HT-29 (cell line): ENCODE data around the gene MON1B. TPM values are rescaled to one million over a fixed set of nuclear protein-coding genes. Genes with fewer than 3 reads are reported as not detected.
A peak's percentile ranks its signal among the peaks of the same experiment; 100 is the strongest.

Experiments used
- DNase-seq: peaks from one replicate; pipeline ENCODE4 v3.0.0-alpha.2; 2015; ENCODE audit warnings: low spot score
- total RNA-seq: library from RNA; depleted of rRNA; stranded (reverse); fragments of >200 nt; shearing (Covaris generic); gene quantifications from 2 replicates; pipeline ENCODE4 v1.2.3, GENCODE V29; 2014

The MON1B gene
- total RNA-seq, 1 experiment from 2014 or later: 25.9 TPM

DNA sequence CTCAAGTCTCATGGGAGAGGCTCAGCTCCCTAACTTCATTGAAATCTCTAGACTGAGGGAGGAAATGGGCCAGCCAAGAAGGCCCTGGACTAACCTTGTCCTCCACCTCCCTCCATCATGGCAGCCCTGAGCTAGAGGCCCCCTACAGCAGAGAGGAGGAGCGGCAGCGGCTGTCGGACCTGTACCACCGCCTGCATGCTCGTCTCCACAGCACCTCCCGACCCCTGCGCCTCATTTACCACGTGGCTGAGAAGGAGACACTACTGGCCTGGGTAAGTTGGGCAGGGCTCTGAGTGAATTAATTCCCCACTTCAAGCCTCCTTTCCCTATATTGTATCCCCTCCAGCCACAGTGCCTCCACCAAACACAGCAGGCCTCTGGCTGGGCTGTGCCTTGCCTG lies 4.4 kb downstream of the MON1B start:
- no peak for DNase-seq

GRCh38 chr16:77197747-77198146 lies 6.8 kb downstream of the MON1B start:
- no peak for DNase-seq

DNA sequence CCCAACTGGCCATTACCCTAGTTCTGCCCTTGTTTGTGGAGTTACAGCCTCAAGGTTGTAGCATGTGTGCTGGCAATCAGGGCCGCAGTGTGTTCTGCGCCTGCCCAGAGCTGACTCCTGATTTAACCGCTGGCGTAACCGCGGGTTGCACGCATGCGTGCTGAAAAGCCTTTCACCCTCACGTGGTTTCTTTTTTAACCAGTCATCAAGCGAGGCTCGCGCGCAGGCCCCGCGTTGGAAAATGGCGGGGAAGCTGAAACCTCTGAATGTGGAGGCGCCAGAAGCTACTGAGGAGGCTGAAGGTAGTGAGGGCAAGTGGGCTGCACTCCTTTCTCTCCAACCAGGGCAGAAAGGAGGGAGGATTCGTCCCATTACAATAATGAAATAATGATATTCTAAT lies 8.2 kb downstream of the MON1B start, which contains the start of gene SYCE1L:
Gene SYCE1L, plus strand, starts transcription at position 198 of the 400 bp plus-strand sequence. Its CDS starts 44 bp downstream, at position 242.
- no peak for DNase-seq

- no peak for DNase-seq
These were observed 15.5 kb downstream of the MON1B start for GRCh38 chr16:77206533-77206932.

GRCh38 chr16:77207030-77207429 lies 16.0 kb downstream of the MON1B start:
- no peak for DNase-seq

DNA sequence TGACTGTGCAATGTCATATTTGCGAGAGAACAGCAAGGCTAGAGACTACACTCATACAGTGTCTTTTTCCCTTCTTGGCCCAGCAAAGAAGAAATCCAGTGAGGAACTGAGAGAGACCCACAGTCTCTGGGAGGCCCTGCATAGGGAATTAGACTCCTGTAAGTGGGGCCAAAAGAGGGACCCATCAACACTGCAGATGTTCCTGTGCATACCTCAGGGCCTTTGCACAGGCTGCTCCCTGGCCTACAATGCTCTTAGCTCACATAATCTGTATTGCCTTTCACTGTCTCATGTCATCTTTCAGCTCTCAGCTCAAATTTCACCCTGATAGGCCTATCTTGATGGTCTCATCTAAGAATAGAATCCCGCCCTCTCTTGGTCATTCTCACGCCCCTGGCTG lies 17.4 kb downstream of the MON1B start:
- no peak for DNase-seq

- no peak for DNase-seq
These were observed 21.1 kb downstream of the MON1B start for GRCh38 chr16:77211880-77212740.

DNA sequence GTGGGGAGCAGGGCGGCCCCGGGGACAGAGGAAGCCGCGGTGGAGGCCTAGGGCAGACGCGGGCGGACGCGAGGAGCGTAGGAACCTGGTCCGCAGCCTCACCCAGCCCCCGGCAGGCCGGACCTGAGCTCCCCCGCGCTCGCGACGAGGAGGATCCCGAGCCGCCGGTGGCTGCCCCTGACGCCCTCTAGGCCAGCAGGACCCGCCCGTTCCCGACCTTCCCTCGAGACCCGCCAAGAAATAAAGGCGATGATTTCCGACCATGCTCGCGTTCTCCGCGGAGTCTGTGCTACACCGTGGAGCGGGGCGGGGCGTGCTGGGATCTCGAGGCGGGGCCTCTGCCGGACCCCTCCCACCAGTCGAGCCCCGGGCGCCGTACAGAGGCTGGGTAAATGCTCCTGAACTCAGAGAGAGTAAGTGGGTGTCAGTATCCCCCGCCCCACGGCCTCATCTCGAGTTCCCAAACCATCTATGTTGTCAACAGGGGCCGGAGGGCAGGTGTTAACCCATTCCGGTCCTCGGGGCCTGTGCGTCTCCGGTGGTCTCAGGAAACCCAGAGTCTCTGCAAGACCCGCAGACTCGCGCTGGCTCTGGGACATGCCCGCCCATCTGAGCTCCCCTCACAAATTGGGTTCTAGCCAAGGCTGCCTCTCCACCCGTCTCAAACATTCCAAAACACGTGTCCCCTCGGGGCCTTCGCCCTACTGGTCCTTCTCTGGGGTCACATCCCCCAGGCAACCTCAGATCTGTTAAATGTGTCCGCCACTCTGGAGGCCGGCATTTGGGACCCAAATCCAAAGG lies 22.0 kb downstream of the MON1B start:
- DNase-seq: no peak

GRCh38 chr16:77213542-77214106 lies 22.6 kb downstream of the MON1B start:
- peak; percentile 55 for DNase-seq

GRCh38 chr16:77214411-77215138 lies 23.6 kb downstream of the MON1B start:
- DNase-seq: no peak

- DNase-seq: no peak
These were observed 28.4 kb downstream of the MON1B start for GRCh38 chr16:77219437-77219836.

DNA sequence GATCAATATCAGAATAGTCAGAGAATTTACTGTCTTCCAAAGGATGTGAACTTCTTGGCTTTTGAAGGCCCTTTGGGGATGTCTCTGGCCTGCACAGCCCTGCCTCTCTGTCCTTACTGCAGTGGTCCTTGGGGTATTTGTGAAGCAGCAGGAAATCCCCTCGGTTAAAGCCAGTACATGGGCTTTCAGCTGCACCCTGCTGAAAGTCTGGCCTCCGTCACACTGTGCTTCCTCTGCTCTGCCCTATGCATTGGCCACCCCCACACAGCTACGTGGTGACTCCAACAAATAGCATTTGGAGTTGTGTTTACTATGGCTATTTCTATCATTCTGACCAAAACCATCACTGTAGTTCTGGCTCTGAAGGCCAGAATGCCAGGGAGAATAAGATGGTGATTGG lies 29.4 kb downstream of the MON1B start:
- no peak for DNase-seq

DNA sequence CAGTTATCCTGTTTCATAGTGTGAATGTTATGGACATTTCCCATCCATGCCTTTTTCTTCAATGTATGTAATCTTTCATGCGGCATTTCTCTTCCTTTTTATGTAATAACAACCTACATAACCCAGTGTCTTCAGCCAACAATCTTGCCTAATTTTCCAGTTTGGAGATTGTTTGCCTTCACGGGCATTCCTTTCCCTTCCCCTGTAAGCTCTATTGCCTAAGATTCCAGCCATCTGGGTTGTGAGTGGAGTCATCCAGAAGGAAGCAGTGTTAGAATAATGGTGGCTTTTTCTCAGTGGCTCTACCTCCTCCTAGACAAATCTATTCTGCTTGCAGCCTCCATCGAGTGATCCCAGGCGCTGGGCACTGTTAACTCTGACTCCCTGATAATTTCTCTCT lies 30.5 kb downstream of the MON1B start:
- no peak for DNase-seq

- peak; percentile 39 for DNase-seq
These were observed 32.2 kb downstream of the MON1B start for GRCh38 chr16:77223184-77223583.

DNA sequence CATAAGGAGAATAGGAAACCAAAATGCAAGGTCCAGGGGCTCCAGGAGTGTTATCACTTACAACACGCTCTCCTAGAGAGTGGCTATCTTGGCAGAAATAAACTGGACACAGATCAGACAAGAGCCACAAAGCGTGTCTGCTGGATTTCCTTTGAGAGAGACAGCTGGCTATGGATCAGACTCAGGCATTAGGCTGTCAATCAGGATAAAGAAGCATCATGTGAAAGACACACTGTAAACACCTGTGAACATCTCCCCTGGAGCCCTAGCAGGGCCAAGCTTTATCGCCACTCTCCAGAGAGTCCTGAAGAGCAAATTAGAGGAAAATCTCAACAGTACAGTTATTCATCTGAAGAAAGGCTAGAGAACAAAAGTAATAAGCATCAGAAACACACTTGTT lies 34.2 kb downstream of the MON1B start:
- DNase-seq: no peak

GRCh38 chr16:77227745-77228144 lies 36.8 kb downstream of the MON1B start:
- DNase-seq: no peak

- DNase-seq: no peak
These were observed 40.1 kb downstream of the MON1B start for GRCh38 chr16:77231047-77231446.

DNA sequence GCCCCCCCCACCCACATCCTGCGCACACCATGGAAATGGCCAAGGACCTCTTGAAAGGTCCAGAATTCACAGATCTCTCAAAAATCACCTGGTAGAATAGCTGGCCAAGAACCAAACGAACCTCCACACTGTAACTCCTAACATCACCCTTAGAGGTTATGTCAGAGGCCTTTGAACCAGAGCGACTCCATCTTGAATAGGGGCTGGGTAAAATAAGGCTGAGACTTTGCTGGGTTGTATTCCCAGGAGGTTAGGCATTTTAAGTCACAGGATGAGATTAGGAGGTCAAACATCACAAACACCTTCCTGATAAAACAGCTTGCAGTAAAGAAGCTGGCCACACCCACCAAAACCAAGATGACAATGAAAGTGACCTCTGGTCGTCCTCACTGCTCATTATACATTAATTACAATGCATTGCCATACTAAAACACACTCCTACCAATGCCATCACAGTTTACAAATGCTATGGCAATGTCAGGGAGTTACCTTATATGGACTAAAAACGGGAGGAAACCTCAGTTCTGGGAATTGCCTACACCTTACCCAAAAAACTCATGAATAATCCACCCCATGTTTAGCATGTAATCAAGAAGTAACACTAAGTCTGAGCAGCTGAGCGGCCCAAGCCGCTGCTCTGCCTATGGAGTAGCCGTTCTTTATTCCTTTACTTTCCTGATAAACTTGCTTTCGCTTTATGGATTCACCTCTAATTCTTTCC lies 43.0 kb downstream of the MON1B start:
- DNase-seq: no peak

GRCh38 chr16:77234611-77235010 lies 43.6 kb downstream of the MON1B start:
- no peak for DNase-seq

DNA sequence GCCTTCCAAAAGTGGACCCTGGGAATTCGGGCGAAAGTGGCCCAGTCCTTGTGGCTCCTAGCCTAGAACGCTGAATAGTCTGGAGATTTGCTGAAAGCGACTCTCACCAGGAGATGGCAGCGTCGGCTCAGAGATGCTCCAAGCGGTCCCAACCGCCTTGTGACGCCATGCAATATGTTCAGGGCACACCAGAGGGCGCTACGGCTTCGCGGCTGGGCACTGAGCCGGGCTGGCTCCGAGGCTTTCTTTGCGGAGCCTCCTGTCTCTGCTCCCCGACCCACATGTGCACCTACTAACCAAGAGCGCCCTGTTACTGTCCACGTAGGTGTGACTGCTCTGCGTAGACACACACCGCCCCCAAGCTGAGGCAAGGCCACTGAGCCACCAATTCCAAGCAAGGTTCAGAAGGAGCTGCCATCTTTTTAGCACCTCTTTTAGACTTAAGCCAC lies 45.1 kb downstream of the MON1B start:
- DNase-seq: peak; percentile 90

DNA sequence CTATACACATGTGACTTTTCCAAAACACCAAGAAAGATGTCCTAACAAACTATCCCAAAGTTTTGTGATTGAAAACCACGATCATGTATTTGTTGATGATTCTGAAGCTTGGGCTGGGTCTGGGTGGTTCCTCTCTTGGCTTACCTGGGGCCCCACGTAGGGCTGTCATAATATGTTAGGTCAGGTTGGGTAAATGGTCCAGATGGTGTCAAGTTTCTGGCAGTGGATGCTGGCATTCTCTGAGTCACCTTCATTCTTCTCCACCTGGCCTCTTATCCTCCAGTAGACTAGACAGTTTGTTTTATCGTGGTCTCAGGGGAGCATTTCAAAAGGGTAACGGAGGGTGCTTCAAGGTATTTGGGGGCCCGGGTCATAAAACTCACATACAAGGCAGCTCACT lies 47.6 kb downstream of the MON1B start:
- no peak for DNase-seq
